GM08714 (cell line): Measurements from ENCODE around the gene SELENOK.
"Not testable (repeated sequence)": the region's sequence is repeated elsewhere in the genome, so short reads cannot be mapped to it uniquely, and the experiment has no call there.

Experiments used
- H3K4me3 ChIP-seq: fragments of 200-500 bp; sonication (Bioruptor generic); 2 replicates; pipeline ENCODE4 v1.5.1; 2014; ENCODE audit warnings: mild to moderate bottlenecking, low read length, inconsistent platforms
- ZNF274 ChIP-seq: IDR thresholded peaks from 2 replicates; pipeline ENCODE4 v1.6.1; 2012; ENCODE audit warnings: mild to moderate bottlenecking, low read depth, low read length

SELENOK gene

DNA sequence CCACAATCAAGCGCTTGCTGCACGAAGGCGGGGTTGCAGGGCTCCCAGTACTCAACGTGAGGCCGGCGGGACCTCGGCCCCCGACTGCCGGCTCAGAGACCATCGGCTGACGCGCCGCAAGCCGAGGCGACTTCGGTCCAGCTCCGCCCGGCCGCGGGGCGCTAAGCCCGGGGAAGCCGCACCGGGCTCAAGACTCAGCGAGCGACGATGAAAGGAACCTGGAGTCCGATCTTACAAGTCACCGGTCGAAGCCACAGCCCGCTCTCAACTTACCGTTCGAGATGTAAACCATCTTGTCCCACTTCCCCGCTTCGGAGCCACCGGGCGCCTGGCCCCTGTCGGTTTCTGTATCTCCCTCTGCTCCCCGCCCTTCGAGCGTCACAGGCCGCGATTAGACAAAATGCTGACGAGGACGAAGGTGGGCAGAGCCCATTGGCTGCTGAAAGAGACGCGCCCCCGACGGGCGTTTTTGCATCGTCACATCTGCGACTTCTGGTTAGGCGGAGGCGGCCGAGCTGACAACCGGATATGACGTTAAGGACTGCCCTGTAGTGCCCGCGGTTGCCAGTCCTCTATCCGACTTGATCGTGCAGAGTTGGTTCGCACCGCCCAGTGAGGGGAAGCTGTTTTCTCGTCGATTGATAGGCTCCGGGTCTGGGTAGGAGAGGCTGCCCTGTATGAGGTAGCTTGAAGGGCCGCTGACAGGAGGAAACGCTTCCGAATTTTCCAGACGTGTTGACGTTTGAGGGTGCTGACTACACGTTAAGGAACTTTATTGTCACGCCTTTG lies at the start of gene SELENOK:
SELENOK (minus strand) TSS at position 363 of the 789 bp plus-strand sequence.
- no peak for TF ChIP-seq ZNF274
- peak within 1 kb of the TSS; percentile 77 for H3K4me3 ChIP-seq

DNA sequence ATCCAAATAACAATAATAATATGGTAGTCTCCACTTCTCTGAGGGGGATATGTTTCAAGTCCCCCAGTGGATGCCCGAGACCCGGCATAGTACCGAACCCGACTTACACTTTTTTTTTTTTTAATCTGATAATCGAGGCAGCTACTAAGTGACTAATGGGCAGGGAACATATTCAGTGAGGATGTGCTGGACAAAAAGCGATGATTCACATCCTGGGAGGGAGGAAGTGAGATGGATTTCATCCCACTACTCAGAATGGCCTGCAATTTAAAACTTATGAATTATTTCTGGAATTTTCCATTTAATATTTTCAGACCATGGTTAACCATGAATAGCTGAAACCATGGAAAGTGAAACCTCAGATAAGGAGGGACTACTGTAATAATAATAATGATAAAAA lies 49.5 kb upstream of the SELENOK start:
- no peak for TF ChIP-seq ZNF274
- H3K4me3 ChIP-seq, result no peak overlapping the region

DNA sequence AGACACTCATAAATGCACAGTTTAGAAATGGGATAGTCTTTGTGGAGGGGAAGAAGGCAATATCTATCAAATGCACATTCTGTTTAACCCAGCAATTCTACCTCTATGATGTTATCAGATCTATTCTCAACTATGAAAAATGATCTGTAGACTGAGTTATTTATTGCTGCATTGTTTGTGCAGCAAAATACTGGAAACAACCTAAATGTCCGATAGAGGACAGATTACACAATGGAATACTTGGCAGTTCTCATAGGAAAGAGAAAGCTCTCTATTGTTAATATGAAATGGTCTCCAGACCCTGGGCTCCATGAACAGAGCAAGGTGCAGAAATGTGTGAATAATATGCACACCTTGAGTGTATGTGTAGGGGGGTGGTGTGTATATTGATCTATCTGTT lies 49.0 kb upstream of the SELENOK start:
- no peak for TF ChIP-seq ZNF274

DNA sequence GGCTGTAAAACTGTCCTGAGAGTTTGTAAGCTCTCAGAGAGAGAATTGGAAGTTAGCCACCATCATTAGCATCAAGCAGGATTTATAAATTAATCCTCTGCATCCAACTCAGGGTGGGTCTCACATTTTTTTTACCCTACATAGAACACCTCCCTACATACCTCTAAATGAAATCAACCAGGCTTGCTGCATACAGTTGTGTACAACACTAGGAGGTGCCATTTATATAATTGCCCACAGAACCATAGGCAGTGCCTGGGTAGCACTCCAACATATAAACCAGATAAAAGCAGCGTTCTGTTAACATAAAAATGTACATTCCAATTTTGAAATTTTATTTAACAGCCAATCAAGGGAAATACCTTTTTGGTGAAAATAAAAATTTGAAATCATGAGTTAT lies 48.2 kb upstream of the SELENOK start:
- no peak overlapping the region for H3K4me3 ChIP-seq
- TF ChIP-seq ZNF274, result no peak

More for the DNA sequence above, 49.0 kb upstream of the SELENOK start:
- H3K4me3 ChIP-seq, result no peak overlapping the region

DNA sequence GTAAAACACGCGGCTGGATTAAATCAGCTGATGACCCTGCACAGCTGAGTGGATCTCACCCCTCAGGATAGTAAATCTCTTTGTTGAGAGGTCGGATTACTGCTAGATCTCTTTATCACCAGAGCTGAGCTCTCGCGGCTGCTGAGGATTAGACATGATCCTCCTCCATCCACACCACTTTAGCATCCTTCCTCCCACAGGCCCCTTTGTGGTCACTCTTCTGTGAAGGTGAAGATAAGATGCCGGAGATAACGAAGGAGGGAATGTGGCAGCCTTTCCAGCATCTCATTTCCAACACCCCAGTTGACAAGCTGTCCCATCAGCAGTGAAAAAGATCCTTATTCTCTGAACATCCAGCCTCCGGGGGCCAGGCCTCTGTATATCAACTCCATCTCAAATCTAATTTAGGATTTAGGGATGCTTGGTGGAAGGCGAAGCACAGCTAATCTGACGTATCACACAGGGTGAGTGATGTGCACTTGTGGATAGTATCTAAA lies 47.5 kb upstream of the SELENOK start:
- no peak for TF ChIP-seq ZNF274
- no peak overlapping the region for H3K4me3 ChIP-seq

DNA sequence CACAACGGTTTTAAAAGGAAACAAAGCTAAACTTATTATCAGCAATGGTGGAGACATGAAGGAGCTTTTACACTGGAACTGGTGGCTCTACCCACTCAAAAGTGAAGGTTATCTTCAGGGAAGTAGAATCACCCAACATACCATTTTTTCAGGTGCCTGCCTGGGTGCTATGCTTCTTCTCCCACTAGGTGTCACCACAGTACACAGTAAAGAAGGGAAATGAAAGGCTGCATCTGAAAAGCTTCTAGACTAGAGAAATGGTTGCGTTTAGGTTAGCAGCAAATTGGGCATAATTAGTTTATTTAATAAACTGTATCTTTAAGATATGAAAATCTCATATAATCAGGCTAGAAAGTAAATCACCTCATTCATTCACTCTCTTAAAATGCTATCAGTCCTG lies 47.0 kb upstream of the SELENOK start:
- H3K4me3 ChIP-seq, result no peak overlapping the region
- no peak for TF ChIP-seq ZNF274

DNA sequence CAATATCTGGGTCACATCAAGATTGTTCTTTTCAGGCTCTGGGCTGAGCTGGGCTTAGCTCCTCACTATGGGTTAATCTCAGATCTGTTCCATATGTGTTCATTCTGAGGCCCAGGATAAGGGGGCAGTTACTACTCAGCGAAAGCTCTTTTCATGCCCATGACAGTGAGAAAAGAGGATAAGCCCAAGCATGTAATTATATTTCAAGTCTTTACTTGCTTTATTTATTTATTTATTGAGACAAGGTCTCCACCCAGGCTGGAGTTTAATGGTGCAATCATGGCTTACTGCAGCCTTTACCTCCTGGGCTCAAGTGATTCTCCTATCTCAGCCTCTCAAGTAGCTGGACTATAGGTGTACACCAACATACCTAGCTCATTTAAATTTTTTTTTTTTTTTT lies 44.7 kb upstream of the SELENOK start:
- H3K4me3 ChIP-seq, result no peak overlapping the region
- no peak for TF ChIP-seq ZNF274

DNA sequence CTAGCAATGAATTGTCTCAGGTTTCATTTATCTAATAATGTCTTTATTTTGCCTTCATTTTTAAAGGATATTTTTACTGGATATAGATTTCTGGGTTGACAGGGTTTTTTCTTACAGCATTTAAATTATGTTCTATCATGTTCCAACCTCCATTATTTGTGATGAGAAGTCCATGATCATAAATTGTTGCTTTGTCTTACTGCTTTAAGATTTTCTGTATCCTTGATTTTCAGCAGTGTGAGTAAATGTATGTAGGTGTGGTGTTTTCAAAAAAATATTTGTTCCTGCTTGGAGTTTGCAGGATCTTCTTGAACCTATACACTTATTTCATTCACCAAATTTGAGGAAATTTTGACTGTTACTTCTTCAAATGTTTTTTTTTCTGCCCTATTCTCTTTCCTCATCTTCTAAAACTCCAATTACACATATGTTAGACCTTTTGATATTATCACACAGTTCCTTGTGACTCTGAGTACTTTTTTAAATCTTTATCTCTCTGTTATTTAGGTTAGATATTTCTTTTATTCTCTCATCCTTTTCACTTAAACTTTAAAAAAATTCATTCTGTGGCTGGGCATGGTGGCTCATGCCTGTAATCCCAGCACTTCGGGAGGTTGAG lies 43.7 kb upstream of the SELENOK start:
- no peak overlapping the region for H3K4me3 ChIP-seq
- TF ChIP-seq ZNF274, result no peak

DNA sequence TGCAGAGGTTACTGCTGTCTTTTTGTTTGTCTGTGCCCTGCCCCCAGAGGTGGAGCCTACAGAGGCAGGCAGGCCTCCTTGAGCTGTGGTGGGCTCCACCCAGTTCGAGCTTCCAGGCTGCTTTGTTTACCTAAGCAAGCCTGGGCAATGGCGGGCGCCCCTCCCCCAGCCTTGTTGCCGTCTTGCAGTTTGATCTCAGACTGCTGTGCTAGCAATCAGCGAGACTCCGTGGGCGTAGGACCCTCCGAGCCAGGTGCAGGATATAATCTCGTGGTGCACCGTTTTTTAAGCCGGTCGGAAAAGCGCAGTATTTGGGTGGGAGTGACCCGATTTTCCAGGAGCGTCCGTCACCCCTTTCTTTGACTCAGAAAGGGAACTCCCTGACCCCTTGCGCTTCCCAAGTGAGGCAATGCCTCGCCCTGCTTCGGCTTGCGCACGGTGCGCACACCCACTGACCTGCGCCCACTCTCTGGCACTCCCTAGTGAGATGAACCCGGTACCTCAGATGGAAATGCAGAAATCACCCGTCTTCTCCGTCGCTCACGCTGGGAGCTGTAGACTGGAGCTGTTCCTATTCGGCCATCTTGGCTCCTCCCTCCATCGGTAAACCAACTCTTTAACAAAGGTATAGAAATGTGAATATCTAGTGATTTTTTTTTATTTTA lies 35.7 kb upstream of the SELENOK start:
- H3K4me3 ChIP-seq, result not testable (repeated sequence)

DNA sequence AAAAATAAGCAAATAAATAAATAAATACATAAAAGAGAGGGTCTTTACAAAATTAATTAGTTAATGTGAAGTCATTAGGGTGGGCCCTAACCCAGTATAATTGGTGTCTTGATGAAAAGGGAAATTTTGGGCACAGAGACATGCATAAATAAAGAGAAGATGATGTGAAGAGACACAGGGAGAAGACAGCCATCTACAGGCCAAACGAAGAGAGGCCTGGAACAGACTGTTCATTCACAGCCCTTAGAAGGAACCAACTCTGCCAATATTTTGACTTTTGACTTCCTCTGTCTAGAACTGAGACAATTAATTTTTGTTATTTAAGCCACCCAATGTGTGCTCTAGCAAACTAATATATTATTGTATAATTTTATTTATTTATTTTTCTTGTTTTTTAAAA lies 29.6 kb upstream of the SELENOK start:
- TF ChIP-seq ZNF274, result no peak
- H3K4me3 ChIP-seq, result no peak overlapping the region

DNA sequence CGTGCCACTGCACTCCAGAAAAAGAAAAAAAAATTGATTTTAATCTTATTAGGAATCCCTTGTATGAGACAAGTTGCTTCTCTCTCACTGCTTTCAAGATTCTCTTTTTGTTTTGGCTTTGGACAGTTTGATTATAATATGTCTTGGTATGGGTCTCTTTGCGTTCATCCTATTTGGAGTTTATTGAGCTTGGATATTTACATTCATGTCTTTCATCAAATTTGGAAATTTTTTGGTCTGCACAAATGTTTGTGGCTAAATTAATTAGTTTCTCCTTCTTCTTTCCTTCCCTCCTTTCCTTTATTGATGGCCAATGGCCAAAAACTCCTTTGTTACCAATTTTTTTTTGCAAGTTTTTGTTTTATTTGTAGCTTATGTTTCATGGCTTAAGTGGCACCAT lies 28.1 kb upstream of the SELENOK start:
- H3K4me3 ChIP-seq, result no peak overlapping the region
- no peak for TF ChIP-seq ZNF274

DNA sequence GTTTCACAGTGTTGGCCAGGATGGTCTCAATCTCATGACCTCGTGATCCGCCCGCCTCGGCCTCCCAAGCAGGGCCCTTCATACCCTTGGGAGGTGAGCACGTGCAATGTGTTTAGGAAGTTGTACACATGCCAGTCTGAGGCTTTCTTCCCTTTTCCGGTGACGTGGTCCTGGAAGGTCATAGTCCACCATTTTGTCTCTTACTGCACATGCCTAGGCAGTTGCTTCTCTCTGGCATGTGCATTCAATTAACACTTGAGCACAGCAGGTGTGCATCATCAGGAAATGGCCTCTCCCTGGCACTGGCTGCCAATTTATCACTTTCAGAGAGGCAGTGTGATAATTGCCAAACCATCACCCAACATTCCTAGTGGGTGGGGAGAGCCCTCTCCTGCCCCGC lies 21.7 kb upstream of the SELENOK start:
- TF ChIP-seq ZNF274, result no peak
- no peak overlapping the region for H3K4me3 ChIP-seq

DNA sequence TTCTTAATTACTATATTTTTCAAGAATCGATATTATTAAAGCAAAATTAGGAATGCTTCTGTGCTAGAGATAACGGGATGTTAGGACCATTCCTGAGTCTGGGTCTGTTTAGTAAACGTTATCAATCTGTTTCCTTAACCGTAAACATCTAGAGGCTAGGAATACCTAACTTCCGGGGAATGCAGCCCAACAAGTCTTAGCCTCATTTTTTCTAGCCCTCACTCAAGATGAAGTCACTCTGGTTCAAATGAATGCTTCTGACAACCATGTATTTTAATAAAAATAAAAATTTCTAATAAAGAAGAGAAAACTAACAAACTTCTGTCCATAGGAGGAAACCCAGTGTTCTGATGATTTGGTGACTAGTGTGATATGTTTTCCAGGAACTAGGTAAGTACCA lies 11.1 kb upstream of the SELENOK start:
- no peak for TF ChIP-seq ZNF274

DNA sequence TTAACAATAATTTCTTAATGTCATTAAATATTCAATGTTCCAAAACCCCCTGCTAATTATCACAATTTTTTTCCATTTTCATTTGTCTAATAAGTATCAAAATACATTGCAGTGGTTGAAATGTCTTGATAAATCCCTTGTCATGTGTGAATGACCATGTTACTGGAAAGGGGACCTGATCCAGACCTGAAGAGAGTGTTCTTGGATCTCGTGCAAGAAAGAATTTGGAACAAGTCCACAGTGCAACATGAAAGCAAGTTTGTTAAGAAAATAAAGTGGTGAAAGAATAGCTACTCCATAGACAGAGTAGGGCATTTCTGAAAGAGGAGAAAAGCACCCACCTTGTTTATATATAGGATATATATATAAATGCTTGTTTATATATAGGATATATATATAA lies 10.4 kb upstream of the SELENOK start:
- H3K4me3 ChIP-seq, result no peak overlapping the region
- no peak for TF ChIP-seq ZNF274

More for the DNA sequence above, 11.1 kb upstream of the SELENOK start:
- H3K4me3 ChIP-seq, result no peak overlapping the region
